ENCODE results near the gene DNAJC5. TPM values are rescaled to one million over a fixed set of nuclear protein-coding genes. Genes with fewer than 3 reads are reported as not detected.
A peak's percentile ranks its signal among the peaks of the same experiment; 100 is the strongest.

DNAJC5 gene
- total and polyA plus RNA-seq, 9 of the 15 experiments (the other 6 are each of a cell fraction or from before 2014, with no cell fraction given), result 0.95 to 42.8 (median 23.4) TPM

DNA sequence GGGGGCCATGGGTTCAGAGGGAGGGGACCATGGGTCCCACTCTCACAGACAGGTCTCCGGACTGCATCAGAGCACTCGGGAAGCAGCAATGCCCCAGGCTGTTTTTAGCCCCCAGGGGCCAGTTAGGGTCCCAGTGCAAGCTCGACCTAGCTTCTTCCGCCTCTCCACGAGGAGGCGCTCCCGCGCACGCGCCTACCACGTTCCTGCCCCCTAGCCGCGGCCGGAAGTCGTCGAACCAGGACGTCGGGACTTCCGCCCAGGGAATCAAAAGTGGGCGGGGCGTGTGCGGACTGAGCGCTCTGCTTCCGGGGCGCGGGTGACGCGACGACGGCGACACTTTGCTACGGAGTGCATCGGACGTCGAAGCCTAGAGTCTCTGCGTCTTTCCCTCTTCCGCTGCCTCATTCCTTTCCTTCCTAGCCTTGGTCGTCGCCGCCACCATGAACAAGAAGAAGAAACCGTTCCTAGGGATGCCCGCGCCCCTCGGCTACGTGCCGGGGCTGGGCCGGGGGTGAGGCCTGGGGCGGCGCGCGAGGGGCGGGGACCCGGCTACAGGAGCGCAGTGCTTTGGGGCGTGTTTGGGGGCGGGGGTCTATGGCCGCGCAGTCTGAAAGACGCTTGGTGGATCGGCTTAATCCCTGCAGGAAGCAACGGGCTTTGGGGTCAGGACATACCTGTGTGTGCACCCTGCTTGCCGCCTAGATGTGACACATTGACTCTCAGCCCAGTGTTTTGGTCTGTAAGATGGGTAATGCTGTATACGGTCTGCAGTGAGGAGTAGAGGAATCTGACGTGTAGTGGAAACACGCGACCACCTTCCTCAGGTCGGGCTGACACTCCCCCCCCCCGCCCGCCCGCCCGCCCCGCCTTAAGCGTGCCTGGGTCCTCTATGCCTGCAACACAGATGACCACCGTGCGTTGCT, 86.1 kb downstream of the DNAJC5 start, which contains the start of gene PRPF6 (continued):
- TF ChIP-seq YY1 (IDR thresholded peaks at IDR 0.05; ENCODE audit: borderline replicate concordance in 1 of 3, control insufficient read depth in 1 of 3, extremely low read depth in 1 of 3, insufficient read depth in 3 of 3, insufficient read length in 1 of 3, insufficient replicate concordance in 2 of 3, low read depth in 1 of 3, low read length in 2 of 3) (peak in 2 of 3 experiments; percentile 36 to 49), TRIM24 (IDR thresholded peaks at IDR 0.05) (peak in 1 of 2 experiments; percentile 18; a peak in 1 of 4 replicates), ZNF75A (CRISPR knock-in tag; IDR thresholded peaks at IDR 0.05) (no peak), POLR2AphosphoS5 (IDR thresholded peaks at IDR 0.05; ENCODE audit: control insufficient read depth, insufficient read depth, low read depth, low read length) (peak; percentile 68), SP2 (IDR thresholded peaks at IDR 0.05; ENCODE audit: extremely low read depth, low read depth, low read length, poor library complexity, severe bottlenecking) (peak; percentile 38), TBL1XR1 (IDR thresholded peaks at IDR 0.05; ENCODE audit: low read length in 2 of 2) (peak in 1 of 2 experiments; percentile 86; a peak in 2 of 4 replicates), THAP12 (CRISPR knock-in tag; IDR thresholded peaks at IDR 0.05) (peak; percentile 60; the same call in 1 of the 2 replicates), POLR2A (conservative IDR thresholded peaks at IDR 0.05) (peak; percentile 86), MIER1 (IDR thresholded peaks at IDR 0.05; ENCODE audit: low read depth) (no peak), SAFB2 (IDR thresholded peaks at IDR 0.05; ENCODE audit: borderline replicate concordance, low read depth, low read length, severe bottlenecking) (no peak), MAZ (CRISPR knock-in tag; conservative IDR thresholded peaks at IDR 0.05 in 1 of 2, IDR thresholded peaks at IDR 0.05 in 1 of 2) (peak; percentile 72 to 93), AFF1 (IDR thresholded peaks at IDR 0.05; ENCODE audit: low read depth in 1 of 2, partially characterized antibody in 2 of 2) (peak in 1 of 2 experiments; percentile 42), SP1 (CRISPR knock-in tag; IDR thresholded peaks at IDR 0.05) (peak; percentile 99), ELF1 (tag; IDR thresholded peaks at IDR 0.05) (peak; percentile 97), HMGN3 (IDR thresholded peaks at IDR 0.05; ENCODE audit: borderline replicate concordance, extremely low read depth, insufficient read length, low read depth, low read length) (peak; percentile 72)
- TF ChIP-seq, protein P1, sequence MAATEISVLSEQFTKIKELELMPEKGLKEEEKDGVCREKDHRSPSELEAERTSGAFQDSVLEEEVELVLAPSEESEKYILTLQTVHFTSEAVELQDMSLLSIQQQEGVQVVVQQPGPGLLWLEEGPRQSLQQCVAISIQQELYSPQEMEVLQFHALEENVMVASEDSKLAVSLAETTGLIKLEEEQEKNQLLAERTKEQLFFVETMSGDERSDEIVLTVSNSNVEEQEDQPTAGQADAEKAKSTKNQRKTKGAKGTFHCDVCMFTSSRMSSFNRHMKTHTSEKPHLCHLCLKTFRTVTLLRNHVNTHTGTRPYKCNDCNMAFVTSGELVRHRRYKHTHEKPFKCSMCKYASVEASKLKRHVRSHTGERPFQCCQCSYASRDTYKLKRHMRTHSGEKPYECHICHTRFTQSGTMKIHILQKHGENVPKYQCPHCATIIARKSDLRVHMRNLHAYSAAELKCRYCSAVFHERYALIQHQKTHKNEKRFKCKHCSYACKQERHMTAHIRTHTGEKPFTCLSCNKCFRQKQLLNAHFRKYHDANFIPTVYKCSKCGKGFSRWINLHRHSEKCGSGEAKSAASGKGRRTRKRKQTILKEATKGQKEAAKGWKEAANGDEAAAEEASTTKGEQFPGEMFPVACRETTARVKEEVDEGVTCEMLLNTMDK (IDR thresholded peaks at IDR 0.05; ENCODE audit: borderline replicate concordance, insufficient read depth, low read depth, low read length, poor library complexity, severe bottlenecking), result peak; percentile 100
